Calu3 (cell line): Measurements from ENCODE around the gene TRNAU1AP. TPM values are rescaled to one million over a fixed set of nuclear protein-coding genes. Genes with fewer than 3 reads are reported as not detected.

Experiments used
- BruUV-seq: library from RNA; stranded (reverse); fragments of 400-500 nt; replicated peaks from 2 replicates; lab custom pipeline; 2021; lab: Mats Ljungman, UMichigan
- CTCF ChIA-PET: fragments of 300-600 bp; sonication (Branson Sonifier 250); formaldehyde crosslinking; loops from one replicate; lab custom pipeline; 2022; ENCODE audit warnings: antibody characterized with exemption; lab: Charles Lee
- DNase-seq: peaks from one replicate; pipeline ENCODE4 v3.0.0; 2022
- H3K27ac Mint-ChIP-seq: one replicate; pipeline ENCODE4 v1.8.0; 2022; ENCODE audit warnings: mixed read lengths; ENCODE audit not compliant: unreplicated experiment
- H3K27me3 Mint-ChIP-seq: one replicate; pipeline ENCODE4 v1.8.0; 2022; ENCODE audit warnings: mixed read lengths; ENCODE audit not compliant: unreplicated experiment
- H3K36me3 Mint-ChIP-seq: one replicate; pipeline ENCODE4 v1.8.0; 2022; ENCODE audit warnings: mild to moderate bottlenecking, moderate library complexity, mixed read lengths; ENCODE audit not compliant: insufficient read depth, unreplicated experiment
- H3K4me1 Mint-ChIP-seq: one replicate; pipeline ENCODE4 v1.8.0; 2022; ENCODE audit warnings: mild to moderate bottlenecking, low read depth, mixed read lengths; ENCODE audit not compliant: unreplicated experiment
- H3K4me3 Mint-ChIP-seq: one replicate; pipeline ENCODE4 v1.8.0; 2022; ENCODE audit warnings: mild to moderate bottlenecking, low read depth, moderate library complexity, mixed read lengths; ENCODE audit not compliant: unreplicated experiment
- H3K9me3 Mint-ChIP-seq: one replicate; pipeline ENCODE4 v1.8.0; 2022; ENCODE audit warnings: low read depth, mixed read lengths; ENCODE audit not compliant: unreplicated experiment
- CTCF ChIP-seq: fragments of 200-600 bp; IDR thresholded peaks from one replicate; pipeline ENCODE4 v1.8.0; 2022; ENCODE audit warnings: antibody characterized with exemption; ENCODE audit not compliant: unreplicated experiment
- intact Hi-C: fragments of 100-400 bp; cut with micrococcal nuclease; formaldehyde crosslinking; loops from one replicate; pipeline ENCODE4 v1.10.0; 2022; ENCODE audit not compliant: unreplicated experiment
- total RNA-seq: library from RNA; stranded (reverse); gene quantifications from 2 replicates; pipeline ENCODE4 v1.2.3, GENCODE V29; 2022

Gene TRNAU1AP
- total RNA-seq, 1 experiment from 2014 or later, result 29.9 TPM

- DNase-seq, result peak; percentile 86
- Mint-ChIP-seq H3K27me3 (no peaks in the 10 kb centered on the region), H3K9me3 (no peaks in the 10 kb centered on the region), H3K36me3 (peaks cover 66% of the 10 kb centered on the region), H3K4me1 (peaks cover 42% of the 10 kb centered on the region), H3K27ac (peak overlapping the region; percentile 77), H3K4me3 (peak overlapping the region; percentile 54)
- no TSS peak for BruUV-seq
- TF ChIP-seq CTCF, result no peak
- intact Hi-C loops, result no loop called here
- CTCF ChIA-PET, result interaction anchor here (0.7 kb wide), 1 partner anchor 116 kb away, joined by 5 read pairs; no protein-coding TSS in a partner anchor
Measured at GRCh38 chr1:28526886-28527285, 26.0 kb upstream of the TRNAU1AP start.

DNA sequence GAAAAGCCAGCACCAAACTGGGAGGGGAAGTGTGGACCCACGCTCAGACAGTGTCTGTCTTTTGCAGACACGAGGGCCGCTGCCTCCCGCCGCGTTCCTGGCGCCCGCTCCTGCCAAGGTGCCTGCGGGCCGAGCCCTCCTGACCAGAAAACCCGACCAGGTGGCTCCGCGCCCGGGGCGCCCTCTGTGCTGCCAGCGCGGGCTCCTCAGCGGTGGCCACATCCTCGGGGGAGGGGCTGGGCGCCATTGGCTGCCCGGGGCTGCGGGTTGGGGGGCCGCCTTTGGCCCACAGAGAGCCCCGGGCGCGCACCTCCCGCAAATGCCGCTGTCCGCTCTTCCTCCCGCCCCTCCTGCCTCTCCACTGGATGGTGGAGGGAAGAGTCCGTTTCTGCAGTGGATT, 22.4 kb upstream of the TRNAU1AP start:
- Mint-ChIP-seq H3K27me3 (no peaks in the 10 kb centered on the region), H3K36me3 (peaks cover 61% of the 10 kb centered on the region), H3K4me1 (peaks cover 10% of the 10 kb centered on the region), H3K4me3 (no peak overlapping the region), H3K9me3 (no peaks in the 10 kb centered on the region), H3K27ac (no peak overlapping the region)
- no TSS peak for BruUV-seq
- CTCF ChIA-PET, result no interaction called here
- intact Hi-C loops, result no loop called here
- DNase-seq, result no peak
- no peak for TF ChIP-seq CTCF

- Mint-ChIP-seq H3K4me3 (no peak overlapping the region), H3K36me3 (peaks cover 64% of the 10 kb centered on the region), H3K9me3 (no peaks in the 10 kb centered on the region), H3K27ac (no peak overlapping the region), H3K4me1 (no peaks in the 10 kb centered on the region), H3K27me3 (no peaks in the 10 kb centered on the region)
- TF ChIP-seq CTCF, result no peak
- no peak for DNase-seq
- CTCF ChIA-PET, result no interaction called here
- BruUV-seq, result no TSS peak
- intact Hi-C loops, result no loop called here
Measured at GRCh38 chr1:28534671-28535070, 18.2 kb upstream of the TRNAU1AP start.

DNA sequence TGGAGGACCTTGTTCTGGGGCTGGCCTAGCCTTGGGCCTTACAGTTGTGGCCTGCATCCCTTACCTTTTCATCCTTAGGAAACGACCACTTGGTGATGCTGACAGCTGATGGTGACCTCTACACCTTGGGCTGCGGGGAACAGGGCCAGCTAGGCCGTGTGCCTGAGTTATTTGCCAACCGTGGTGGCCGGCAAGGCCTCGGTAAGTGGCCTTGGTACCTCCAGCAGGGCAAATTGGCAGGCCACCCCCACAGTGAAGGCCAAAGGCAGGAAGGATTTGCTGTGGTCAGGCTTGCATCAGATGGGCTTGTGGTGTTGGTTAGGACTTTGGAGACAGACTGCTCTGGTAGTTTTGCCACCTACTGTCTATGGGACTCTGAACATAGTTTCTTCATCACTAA, 17.7 kb upstream of the TRNAU1AP start:
- DNase-seq, result no peak
- Mint-ChIP-seq H3K4me3 (no peak overlapping the region), H3K4me1 (no peaks in the 10 kb centered on the region), H3K27ac (no peak overlapping the region), H3K9me3 (no peaks in the 10 kb centered on the region), H3K36me3 (peaks cover 61% of the 10 kb centered on the region), H3K27me3 (no peaks in the 10 kb centered on the region)
- intact Hi-C loops, result no loop called here
- no peak for TF ChIP-seq CTCF
- CTCF ChIA-PET, result no interaction called here
- BruUV-seq, result no TSS peak
